Stimulated activated CD4-positive, alpha-beta T cell treated with anti-CD3 and anti-CD28 coated beads, Interleukin-2, amount 100 ng/mL, for 24 hours (primary cell): ENCODE results near the gene GRK2.
"Not testable (repeated sequence)": the region's sequence is repeated elsewhere in the genome, so short reads cannot be mapped to it uniquely, and the experiment has no call there.

ENCODE experiments used
- DNase-seq, 2 donors: peaks; one replicate each; pipeline ENCODE4 v3.0.0-alpha.2; 2020

Gene GRK2

GRCh38 chr11:67317205-67317887 lies 51.1 kb downstream of the GRK2 start:
- peak; percentile 99 for DNase-seq

- DNase-seq: no peak
Observed at GRCh38 chr11:67317888-67318555, 51.7 kb downstream of the GRK2 start.

- not testable (repeated sequence) for DNase-seq
Observed at GRCh38 chr11:67318876-67319275, 52.6 kb downstream of the GRK2 start.

GRCh38 chr11:67320011-67320410 lies 53.7 kb downstream of the GRK2 start:
- no peak for DNase-seq

- no peak for DNase-seq
Observed at GRCh38 chr11:67320691-67321090, 54.4 kb downstream of the GRK2 start.

- no peak for DNase-seq
Observed at GRCh38 chr11:67321313-67321871, 55.1 kb downstream of the GRK2 start.

GRCh38 chr11:67322049-67322448 lies 55.8 kb downstream of the GRK2 start:
- DNase-seq: no peak

- no peak for DNase-seq
Observed at GRCh38 chr11:67323526-67323925, 57.3 kb downstream of the GRK2 start.

- DNase-seq: no peak
Observed at GRCh38 chr11:67332081-67332691, 65.9 kb downstream of the GRK2 start.
